HepG2 (cell line): Measurements from ENCODE around the gene AJM1. TPM values are rescaled to one million over a fixed set of nuclear protein-coding genes. Genes with fewer than 3 reads are reported as not detected.

Experiments
- ARID2 ChIP-seq: sonication (generic); formaldehyde crosslinking; IDR thresholded peaks from 2 replicates; pipeline ENCODE4 v1.8.1; 2022; ENCODE audit warnings: mild to moderate bottlenecking, missing genetic modification reagents, borderline replicate concordance
- ASH2L ChIP-seq: fragments of 300-600, 200-600 bp; sonication (generic); IDR thresholded peaks from 2 replicates; pipeline ENCODE4 v1.7.0; 2017; ENCODE audit warnings: low read depth, mild to moderate bottlenecking, moderate library complexity, mixed read lengths, low read length; ENCODE audit not compliant: insufficient read length
- ATF1 ChIP-seq: IDR thresholded peaks from 2 replicates; pipeline ENCODE4 v1.6.1; 2016; ENCODE audit warnings: mild to moderate bottlenecking, control low read depth
- GLI4 ChIP-seq: sonication (generic); formaldehyde crosslinking; IDR thresholded peaks from 2 replicates; pipeline ENCODE4 v1.5.1; 2020; ENCODE audit warnings: missing genetic modification reagents, mild to moderate bottlenecking, moderate library complexity, borderline replicate concordance
- KAT7 ChIP-seq: IDR thresholded peaks from 2 replicates; pipeline ENCODE4 v1.6.1; 2018; ENCODE audit warnings: borderline replicate concordance, missing compliant biosample characterization
- MED13 ChIP-seq: sonication (generic); formaldehyde crosslinking; IDR thresholded peaks from 2 replicates; pipeline ENCODE4 v1.5.0; 2020; ENCODE audit warnings: missing genetic modification reagents
- MYPOP ChIP-seq: sonication (generic); formaldehyde crosslinking; IDR thresholded peaks from 2 replicates; pipeline ENCODE4 v1.8.1; 2023; ENCODE audit warnings: mild to moderate bottlenecking, moderate library complexity, missing genetic modification reagents
- NFE2L2 ChIP-seq: fragments of 150-350 bp; IDR thresholded peaks from 2 replicates; pipeline ENCODE4 v1.6.1; 2014; ENCODE audit warnings: low read length
- NPAS2 ChIP-seq: sonication (generic); formaldehyde crosslinking; IDR thresholded peaks from 2 replicates; pipeline ENCODE4 v1.8.0; 2022; ENCODE audit warnings: mild to moderate bottlenecking, missing genetic modification reagents, borderline replicate concordance
- REL ChIP-seq: sonication (generic); formaldehyde crosslinking; conservative IDR thresholded peaks from 2 replicates; pipeline ENCODE4 v1.8.0; 2022; ENCODE audit warnings: mild to moderate bottlenecking, missing genetic modification reagents, moderate library complexity
- RFX5 ChIP-seq: IDR thresholded peaks from 2 replicates; pipeline ENCODE4 v1.6.1; 2011; ENCODE audit warnings: low read depth, low read length, improper control_type of control experiment
- SALL2 ChIP-seq: sonication (generic); formaldehyde crosslinking; IDR thresholded peaks from 2 replicates; pipeline ENCODE4 v1.8.1; 2023; ENCODE audit warnings: mild to moderate bottlenecking, missing genetic modification reagents, inconsistent platforms
- XRCC5 ChIP-seq: fragments of 200-400 bp; formaldehyde crosslinking; optimal IDR thresholded peaks from 2 replicates; pipeline ENCODE3; 2017; ENCODE audit warnings: mild to moderate bottlenecking, low read length
- YEATS4 ChIP-seq: sonication (generic); formaldehyde crosslinking; IDR thresholded peaks from 2 replicates; pipeline ENCODE4 v1.4.0; 2020; ENCODE audit warnings: missing genetic modification reagents, borderline replicate concordance
- ZBTB1 ChIP-seq: sonication (generic); formaldehyde crosslinking; IDR thresholded peaks from 2 replicates; pipeline ENCODE4 v1.4.0; 2020; ENCODE audit warnings: missing genetic modification reagents, borderline replicate concordance
- ZBTB42 ChIP-seq: sonication (generic); formaldehyde crosslinking; IDR thresholded peaks from 2 replicates; pipeline ENCODE4 v1.5.0; 2020; ENCODE audit warnings: mild to moderate bottlenecking, missing genetic modification reagents
- ZNF30 ChIP-seq: sonication (generic); formaldehyde crosslinking; IDR thresholded peaks from 2 replicates; pipeline ENCODE4 v1.5.0; 2020; ENCODE audit warnings: mild to moderate bottlenecking, missing genetic modification reagents
- ZNF350 ChIP-seq: sonication (generic); formaldehyde crosslinking; IDR thresholded peaks from 2 replicates; pipeline ENCODE4 v1.4.0; 2020; ENCODE audit warnings: mild to moderate bottlenecking, low read depth, missing genetic modification reagents, borderline replicate concordance
- ZNF546 ChIP-seq: sonication (generic); formaldehyde crosslinking; conservative IDR thresholded peaks from 2 replicates; pipeline ENCODE4 v1.8.1; 2023; ENCODE audit warnings: mild to moderate bottlenecking, missing genetic modification reagents
- ZNF761 ChIP-seq: sonication (generic); formaldehyde crosslinking; conservative IDR thresholded peaks from 2 replicates; pipeline ENCODE4 v1.4.0; 2020; ENCODE audit warnings: mild to moderate bottlenecking, missing genetic modification reagents
- ZNF784 ChIP-seq: sonication (generic); formaldehyde crosslinking; IDR thresholded peaks from 2 replicates; pipeline ENCODE4 v1.5.1; 2020; ENCODE audit warnings: missing genetic modification reagents, mild to moderate bottlenecking, borderline replicate concordance
- ZNF850 ChIP-seq: sonication (generic); formaldehyde crosslinking; conservative IDR thresholded peaks from 2 replicates; pipeline ENCODE4 v1.9.0; 2021; ENCODE audit warnings: mild to moderate bottlenecking, missing genetic modification reagents
- polyA plus RNA-seq, 8 experiments: library from polyadenylated mRNA; depleted of rRNA in 3 of 8; stranded (reverse) in 7 of 8; unstranded in 1 of 8; fragments of >200 nt; fragmentation: Illumina TruSeq in 4 of 8; extraction: Trizol in 4 of 8; gene quantifications; 2 replicates each; pipeline versions ENCODE4 v1.2.1 to v1.2.3, GENCODE V29; 2011 to 2016; ENCODE audit warnings: low read depth in 4 of 8, missing spikeins in 1 of 8, mixed read lengths in 1 of 8; ENCODE audit not compliant: insufficient read depth in 1 of 8
- total RNA-seq, 5 experiments: library from RNA; depleted of rRNA; stranded (reverse); fragments of >200 nt; fragmentation: Illumina TruSeq; extraction: Trizol; gene quantifications; 2 replicates each; pipeline ENCODE4 v1.2.3, GENCODE V29; 2016; ENCODE audit warnings: low read depth in 1 of 5
- TF ChIP-seq, protein P1 (sequence below): sonication (generic); formaldehyde crosslinking; IDR thresholded peaks from 2 replicates; pipeline ENCODE4 v1.4.0; 2020; ENCODE audit warnings: mild to moderate bottlenecking, missing genetic modification reagents

Gene AJM1
- total and polyA plus RNA-seq, 2 of the 13 experiments (the other 11 are each of a cell fraction or from before 2014, with no cell fraction given) = 1.1 to 1.2 TPM

- TF ChIP-seq ASH2L = no peak
- TF ChIP-seq ZNF784 (CRISPR knock-in tag) = 0 out of 2 replicates have a peak, but pooled peaks have one; percentile 16
- TF ChIP-seq ZNF30 = no peak
- TF ChIP-seq KAT7 = peak; percentile 72; the same call in 1 of the 2 replicates
- TF ChIP-seq, protein P1, sequence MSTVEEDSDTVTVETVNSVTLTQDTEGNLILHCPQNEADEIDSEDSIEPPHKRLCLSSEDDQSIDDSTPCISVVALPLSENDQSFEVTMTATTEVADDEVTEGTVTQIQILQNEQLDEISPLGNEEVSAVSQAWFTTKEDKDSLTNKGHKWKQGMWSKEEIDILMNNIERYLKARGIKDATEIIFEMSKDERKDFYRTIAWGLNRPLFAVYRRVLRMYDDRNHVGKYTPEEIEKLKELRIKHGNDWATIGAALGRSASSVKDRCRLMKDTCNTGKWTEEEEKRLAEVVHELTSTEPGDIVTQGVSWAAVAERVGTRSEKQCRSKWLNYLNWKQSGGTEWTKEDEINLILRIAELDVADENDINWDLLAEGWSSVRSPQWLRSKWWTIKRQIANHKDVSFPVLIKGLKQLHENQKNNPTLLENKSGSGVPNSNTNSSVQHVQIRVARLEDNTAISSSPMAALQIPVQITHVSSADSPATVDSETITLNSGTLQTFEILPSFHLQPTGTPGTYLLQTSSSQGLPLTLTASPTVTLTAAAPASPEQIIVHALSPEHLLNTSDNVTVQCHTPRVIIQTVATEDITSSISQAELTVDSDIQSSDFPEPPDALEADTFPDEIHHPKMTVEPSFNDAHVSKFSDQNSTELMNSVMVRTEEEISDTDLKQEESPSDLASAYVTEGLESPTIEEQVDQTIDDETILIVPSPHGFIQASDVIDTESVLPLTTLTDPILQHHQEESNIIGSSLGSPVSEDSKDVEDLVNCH (CRISPR knock-in tag) = 0 out of 2 replicates have a peak, but pooled peaks have one; percentile 37
- no peak for TF ChIP-seq ATF1 (CRISPR knock-in tag)
- TF ChIP-seq GLI4 (CRISPR knock-in tag) = no peak
- TF ChIP-seq REL = no peak
- TF ChIP-seq MYPOP (CRISPR knock-in tag) = peak; percentile 42; the same call in 1 of the 2 replicates
- TF ChIP-seq RFX5 = no peak
- TF ChIP-seq MED13 (CRISPR knock-in tag) = no peak
- no peak for TF ChIP-seq ZBTB42 (CRISPR knock-in tag)
- TF ChIP-seq NPAS2 (CRISPR knock-in tag) = no peak
- peak; percentile 70; the same call in 1 of the 2 replicates for TF ChIP-seq YEATS4 (CRISPR knock-in tag)
- TF ChIP-seq ZNF761 (CRISPR knock-in tag) = peak; percentile 79; the same call in 1 of the 2 replicates
- TF ChIP-seq NFE2L2 = no peak
- no peak for TF ChIP-seq ZNF850 (CRISPR knock-in tag)
- TF ChIP-seq ZNF546 (CRISPR knock-in tag) = 0 out of 2 replicates have a peak, but pooled peaks have one; percentile 39
- TF ChIP-seq ZBTB1 = no peak
- TF ChIP-seq ZNF350 (CRISPR knock-in tag) = peak; percentile 78; the same call in 1 of the 2 replicates
- peak; percentile 38 for TF ChIP-seq XRCC5
- TF ChIP-seq ARID2 = no peak
- no peak for TF ChIP-seq SALL2 (CRISPR knock-in tag)
Observed at GRCh38 chr9:136882109-136882946, 40.0 kb downstream of the AJM1 start (continued).
